PC-9 (cell line): ENCODE results near the gene FEM1B.

ENCODE experiments used
- CTCF ChIP-seq: fragments of 200-600 bp; sonication (generic); conservative IDR thresholded peaks from 2 replicates; pipeline ENCODE4 v1.6.1; 2017; ENCODE audit warnings: mixed run types, antibody characterized with exemption, mild to moderate bottlenecking, moderate library complexity
- EZH2 ChIP-seq: fragments of 200-600 bp; sonication (generic); IDR thresholded peaks from 2 replicates; pipeline ENCODE4 v1.8.0; 2017; ENCODE audit warnings: antibody characterized with exemption, low read depth

- TF ChIP-seq EZH2 (no peak), CTCF (no peak)
Observed at GRCh38 chr15:68328964-68329363, 51.4 kb downstream of the FEM1B start.
